NB4 (cell line): ENCODE data around the gene UNC13D.
"Not testable (repeated sequence)": the region's sequence is repeated elsewhere in the genome, so short reads cannot be mapped to it uniquely, and the experiment has no call there.

ENCODE experiments used
- DNase-seq: peaks from one replicate; pipeline ENCODE4 v3.0.0; 2010; ENCODE audit warnings: low read depth
- H3K4me3 ChIP-seq: one replicate; pipeline ENCODE4 v1.5.1; 2011; ENCODE audit warnings: mild to moderate bottlenecking, low read depth, low read length, moderate library complexity
- MYC ChIP-seq: IDR thresholded peaks from 2 replicates; pipeline ENCODE4 v1.6.1; 2011; ENCODE audit warnings: low read depth, low read length
- POLR2A ChIP-seq: IDR thresholded peaks from 2 replicates; pipeline ENCODE4 v1.6.1; 2011; ENCODE audit warnings: mild to moderate bottlenecking; ENCODE audit not compliant: insufficient read length; ENCODE audit errors: extremely low read depth
- TF ChIP-seq, protein P1 (sequence below): IDR thresholded peaks from one replicate; pipeline ENCODE4 v1.5.1; 2012; ENCODE audit warnings: low read depth, low read length
- TF ChIP-seq, protein P2 (sequence below): IDR thresholded peaks from 2 replicates; pipeline ENCODE4 v1.6.1; 2011; ENCODE audit warnings: low read depth, low read length

UNC13D gene

DNA sequence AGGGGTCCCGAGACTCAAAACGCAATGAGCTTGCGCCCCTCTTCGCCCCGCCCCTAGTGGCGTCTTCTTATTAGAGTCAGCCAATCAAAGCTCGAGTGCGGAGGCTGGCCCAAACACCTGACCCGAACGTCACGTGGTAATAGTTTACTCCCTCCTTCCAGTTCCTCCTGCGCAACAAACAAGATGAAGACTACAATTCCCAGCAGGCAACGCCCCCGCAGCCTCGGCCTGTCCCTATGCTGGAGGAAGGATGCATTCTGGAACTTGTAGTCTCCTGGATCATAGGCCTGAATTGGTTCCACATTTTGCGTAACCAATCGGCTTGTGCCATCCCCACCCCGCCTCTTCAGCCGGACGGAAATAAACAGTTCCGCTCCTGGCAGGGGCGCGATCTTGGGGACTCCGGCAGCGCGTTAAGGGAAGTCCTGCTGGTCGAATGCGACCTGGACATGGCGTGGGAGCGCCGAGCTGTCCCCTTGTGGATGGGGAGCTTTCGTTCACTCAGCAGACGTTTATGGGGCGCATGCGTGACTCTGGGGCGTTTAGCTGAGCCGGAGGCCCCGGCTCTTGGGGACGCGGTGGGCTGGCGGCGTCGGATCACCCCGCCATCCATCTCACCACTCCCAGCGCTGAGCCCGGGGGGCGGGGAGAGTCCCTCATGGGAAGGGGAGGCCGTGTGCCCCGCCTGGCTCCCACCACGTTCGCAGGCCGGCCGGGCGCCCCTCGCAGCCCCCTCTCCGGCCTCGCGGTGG lies 11.3 kb upstream of the UNC13D start, which contains the start of gene WBP2:
WBP2 (minus strand) TSS at position 26 of the 752 bp plus-strand sequence. CDS start 38 bp downstream, outside the sequence.
- DNase-seq: peak; percentile 100
- peak within 1 kb of the TSS; percentile 72 for H3K4me3 ChIP-seq
- TF ChIP-seq MYC: peak; percentile 68; the same call in 1 of the 2 replicates
- TF ChIP-seq POLR2A: peak; percentile 94
- TF ChIP-seq, protein P1, sequence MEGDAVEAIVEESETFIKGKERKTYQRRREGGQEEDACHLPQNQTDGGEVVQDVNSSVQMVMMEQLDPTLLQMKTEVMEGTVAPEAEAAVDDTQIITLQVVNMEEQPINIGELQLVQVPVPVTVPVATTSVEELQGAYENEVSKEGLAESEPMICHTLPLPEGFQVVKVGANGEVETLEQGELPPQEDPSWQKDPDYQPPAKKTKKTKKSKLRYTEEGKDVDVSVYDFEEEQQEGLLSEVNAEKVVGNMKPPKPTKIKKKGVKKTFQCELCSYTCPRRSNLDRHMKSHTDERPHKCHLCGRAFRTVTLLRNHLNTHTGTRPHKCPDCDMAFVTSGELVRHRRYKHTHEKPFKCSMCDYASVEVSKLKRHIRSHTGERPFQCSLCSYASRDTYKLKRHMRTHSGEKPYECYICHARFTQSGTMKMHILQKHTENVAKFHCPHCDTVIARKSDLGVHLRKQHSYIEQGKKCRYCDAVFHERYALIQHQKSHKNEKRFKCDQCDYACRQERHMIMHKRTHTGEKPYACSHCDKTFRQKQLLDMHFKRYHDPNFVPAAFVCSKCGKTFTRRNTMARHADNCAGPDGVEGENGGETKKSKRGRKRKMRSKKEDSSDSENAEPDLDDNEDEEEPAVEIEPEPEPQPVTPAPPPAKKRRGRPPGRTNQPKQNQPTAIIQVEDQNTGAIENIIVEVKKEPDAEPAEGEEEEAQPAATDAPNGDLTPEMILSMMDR: no peak
- TF ChIP-seq, protein P2, sequence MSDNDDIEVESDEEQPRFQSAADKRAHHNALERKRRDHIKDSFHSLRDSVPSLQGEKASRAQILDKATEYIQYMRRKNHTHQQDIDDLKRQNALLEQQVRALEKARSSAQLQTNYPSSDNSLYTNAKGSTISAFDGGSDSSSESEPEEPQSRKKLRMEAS: peak; percentile 98

DNA sequence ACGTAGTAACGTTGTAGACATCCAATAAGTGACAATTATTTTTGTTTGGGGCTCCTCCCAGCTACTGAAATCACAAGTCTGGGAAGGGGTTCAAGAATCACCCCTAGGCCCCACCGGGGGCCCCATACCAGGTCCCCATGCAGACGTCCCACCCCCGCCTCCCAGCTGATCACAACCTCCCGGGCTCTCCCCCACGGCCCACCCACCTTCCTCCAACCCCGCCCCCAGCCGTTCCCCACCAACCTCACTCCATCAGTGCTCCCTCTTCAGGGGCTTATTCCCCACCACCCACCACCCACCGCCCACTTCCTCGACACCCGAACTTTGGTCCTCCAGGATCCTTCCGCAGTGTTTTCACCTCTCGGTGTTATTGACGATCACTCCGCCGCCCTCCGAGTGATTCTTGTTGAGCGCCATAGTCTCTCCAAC lies 10.7 kb upstream of the UNC13D start:
- DNase-seq: no peak
- TF ChIP-seq, protein P1: no peak
- TF ChIP-seq MYC: no peak
- TF ChIP-seq POLR2A: no peak
- TF ChIP-seq, protein P2: no peak
- peak overlapping the region; percentile 72 for H3K4me3 ChIP-seq

DNA sequence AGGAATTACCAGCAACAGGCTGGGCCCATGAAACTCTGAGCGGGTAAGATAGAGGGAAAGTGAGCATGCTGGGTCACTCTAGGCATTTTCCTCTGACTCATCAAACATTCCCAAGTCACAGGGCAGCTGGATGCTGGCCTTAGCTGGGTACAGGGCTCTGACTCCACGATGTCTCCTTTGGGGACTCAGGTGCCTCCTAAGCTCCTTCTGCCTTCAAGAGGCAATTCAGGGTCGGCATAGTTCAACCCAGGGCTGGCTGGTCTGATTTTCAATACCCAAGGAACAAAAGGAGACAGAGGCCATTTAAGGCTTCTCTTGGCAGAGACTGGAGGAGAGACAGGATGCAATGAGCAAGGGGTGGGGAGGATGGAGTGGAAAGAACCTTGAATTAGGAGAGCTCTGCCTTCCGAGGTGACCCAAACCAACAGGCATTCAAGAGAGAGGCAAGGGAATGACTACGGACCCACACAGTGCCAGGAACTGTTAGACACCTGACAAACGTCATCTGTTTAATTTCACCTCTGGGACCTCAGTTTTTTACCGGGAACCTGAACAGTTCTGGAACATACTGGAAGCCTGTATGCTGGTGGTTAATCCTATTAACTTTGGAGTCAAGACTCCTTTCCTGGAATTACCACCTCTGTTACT lies 10.0 kb upstream of the UNC13D start:
- TF ChIP-seq, protein P2: no peak
- TF ChIP-seq MYC: no peak
- no peak for TF ChIP-seq POLR2A
- TF ChIP-seq, protein P1: no peak
- no peak for DNase-seq

DNA sequence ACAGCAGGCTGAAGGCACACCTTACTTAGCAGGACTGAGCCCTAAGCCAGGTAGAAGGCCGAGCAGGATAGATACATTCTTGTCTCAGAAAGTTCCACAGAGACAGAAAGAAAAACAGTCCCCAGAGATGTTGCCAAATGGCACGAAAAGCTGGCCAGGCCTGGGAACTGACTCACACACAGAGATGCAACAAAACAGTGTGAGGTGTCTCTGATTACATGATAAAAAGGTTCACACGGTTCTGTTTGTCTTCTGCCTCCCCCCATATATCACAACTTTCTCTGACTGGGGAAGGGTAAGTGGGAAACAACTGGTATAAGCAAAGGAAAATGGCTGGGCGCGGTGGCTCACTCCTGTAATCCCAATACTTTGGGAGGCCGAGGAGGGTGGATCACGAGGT lies 9.2 kb upstream of the UNC13D start:
- TF ChIP-seq, protein P1: no peak
- TF ChIP-seq, protein P2: no peak
- TF ChIP-seq POLR2A (no peak), MYC (no peak)
- H3K4me3 ChIP-seq: no peak overlapping the region
- DNase-seq: no peak

More for the DNA sequence above, 10.0 kb upstream of the UNC13D start:
- H3K4me3 ChIP-seq: peak overlapping the region; percentile 72

DNA sequence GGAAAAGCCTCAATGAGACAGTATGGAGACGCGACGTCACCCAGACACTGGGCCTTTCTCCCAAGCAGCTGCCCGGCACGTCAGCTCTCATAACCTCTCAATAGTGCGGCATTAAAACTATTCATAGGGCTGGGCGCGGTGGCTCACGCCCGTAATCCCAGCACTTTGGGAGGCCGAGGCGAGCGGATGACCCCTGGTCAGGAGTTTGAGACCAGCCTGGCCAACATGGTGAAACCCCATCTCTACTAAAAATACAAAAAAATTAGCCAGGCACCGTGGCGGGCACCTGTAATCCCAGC lies 7.4 kb upstream of the UNC13D start:
- not testable (repeated sequence) for DNase-seq, H3K4me3 ChIP-seq

DNA sequence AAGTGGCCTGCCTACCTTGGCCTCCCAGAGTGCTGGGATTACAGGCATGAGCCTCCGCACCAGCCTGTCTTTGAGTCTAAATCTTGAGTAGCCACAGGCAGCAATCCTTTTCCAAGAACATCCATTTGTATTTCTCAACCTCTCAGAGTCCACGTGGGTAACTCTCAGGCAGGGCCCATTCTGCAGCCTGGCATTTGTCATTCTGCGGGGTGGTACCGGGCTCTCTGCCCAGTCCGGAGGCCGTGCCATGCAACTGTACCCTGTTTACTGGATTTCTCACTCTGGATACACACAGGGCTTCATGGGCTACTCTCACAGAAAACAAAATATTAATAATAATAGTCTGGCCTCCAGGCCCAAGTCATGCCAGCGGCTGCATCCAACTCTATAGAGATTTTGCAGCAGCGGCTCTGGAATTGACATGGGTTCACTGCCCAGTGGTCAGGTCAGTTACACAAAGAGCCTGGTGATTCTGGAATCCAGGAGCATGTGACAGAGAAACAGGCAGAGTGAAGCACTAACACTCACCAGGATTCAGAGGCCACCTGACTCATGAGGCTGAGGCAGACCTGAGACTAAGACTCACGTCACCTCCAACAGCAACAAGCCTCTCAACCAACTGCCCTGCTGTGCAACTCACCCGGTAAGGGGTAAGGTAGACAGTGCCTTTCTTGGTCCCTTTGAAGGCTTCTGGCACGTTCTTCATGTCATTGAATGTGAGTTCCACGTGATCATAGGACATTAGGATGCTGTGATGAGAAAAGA lies 6.9 kb upstream of the UNC13D start:
- TF ChIP-seq, protein P1: no peak
- TF ChIP-seq, protein P2: no peak
- TF ChIP-seq MYC (no peak), POLR2A (no peak)
- no peak for DNase-seq
- no peak overlapping the region for H3K4me3 ChIP-seq
